ENCODE measurements around the gene LMNTD1.
"Not testable (repeated sequence)": the region's sequence is repeated elsewhere in the genome, so short reads cannot be mapped to it uniquely, and the experiment has no call there.

Gene LMNTD1

GRCh38 chr12:25553098-25553497, at the start of gene LMNTD1:
Gene LMNTD1, minus strand, starts transcription at chr12:25553283. Its CDS starts 324 bp downstream, at chr12:25552959.
- DNase-seq (ENCODE audit: low spot score) = no peak

- no peak for DNase-seq (ENCODE audit: low spot score)
Measured at GRCh38 chr12:25598956-25599355, 45.9 kb upstream of the LMNTD1 start.

- DNase-seq (ENCODE audit: low spot score) = not testable (repeated sequence)
Measured at GRCh38 chr12:25595496-25595895, 42.4 kb upstream of the LMNTD1 start.

- DNase-seq (ENCODE audit: low spot score) = no peak
Measured at GRCh38 chr12:25594376-25594775, 41.3 kb upstream of the LMNTD1 start.

- no peak for DNase-seq (ENCODE audit: low spot score)
Measured at GRCh38 chr12:25592725-25593495, 39.8 kb upstream of the LMNTD1 start.

- no peak for DNase-seq (ENCODE audit: low spot score)
Measured at GRCh38 chr12:25591144-25591543, 38.1 kb upstream of the LMNTD1 start.

- no peak for DNase-seq (ENCODE audit: low spot score)
Measured at GRCh38 chr12:25590011-25590721, 37.1 kb upstream of the LMNTD1 start.

- no peak for DNase-seq (ENCODE audit: low spot score)
Measured at GRCh38 chr12:25587346-25587745, 34.3 kb upstream of the LMNTD1 start.

- DNase-seq (ENCODE audit: low spot score) = no peak
Measured at GRCh38 chr12:25585662-25586061, 32.6 kb upstream of the LMNTD1 start.

GRCh38 chr12:25585021-25585523, 32.0 kb upstream of the LMNTD1 start:
- no peak for DNase-seq (ENCODE audit: low spot score)

GRCh38 chr12:25584596-25584995, 31.5 kb upstream of the LMNTD1 start:
- DNase-seq (ENCODE audit: low spot score) = no peak

GRCh38 chr12:25583545-25583944, 30.5 kb upstream of the LMNTD1 start:
- no peak for DNase-seq (ENCODE audit: low spot score)

- no peak for DNase-seq (ENCODE audit: low spot score)
Measured at GRCh38 chr12:25581067-25581466, 28.0 kb upstream of the LMNTD1 start.

GRCh38 chr12:25578411-25579143, 25.5 kb upstream of the LMNTD1 start:
- DNase-seq (ENCODE audit: low spot score) = no peak

- no peak for DNase-seq (ENCODE audit: low spot score)
Measured at GRCh38 chr12:25574761-25575160, 21.7 kb upstream of the LMNTD1 start.

GRCh38 chr12:25573346-25573745, 20.3 kb upstream of the LMNTD1 start:
- no peak for DNase-seq (ENCODE audit: low spot score)

GRCh38 chr12:25570418-25570817, 17.3 kb upstream of the LMNTD1 start:
- no peak for DNase-seq (ENCODE audit: low spot score)

- no peak for DNase-seq (ENCODE audit: low spot score)
Measured at GRCh38 chr12:25566202-25566949, 13.3 kb upstream of the LMNTD1 start.

- no peak for DNase-seq (ENCODE audit: low spot score)
Measured at GRCh38 chr12:25558586-25558985, 5.5 kb upstream of the LMNTD1 start.

- DNase-seq (ENCODE audit: low spot score) = no peak
Measured at GRCh38 chr12:25557830-25558436, 4.8 kb upstream of the LMNTD1 start.

- DNase-seq (ENCODE audit: low spot score) = no peak
Measured at GRCh38 chr12:25556153-25556552, 3.1 kb upstream of the LMNTD1 start.

Data from ecto neural progenitor cell (in vitro differentiated cells).